GM12878 (cell line): ENCODE measurements around the gene LSM5. TPM values are rescaled to one million over a fixed set of nuclear protein-coding genes. Genes with fewer than 3 reads are reported as not detected.

ENCODE experiments used
- ATF7 ChIP-seq: fragments of 450-650 bp; IDR thresholded peaks from 2 replicates; pipeline ENCODE4 v1.6.1; 2016; ENCODE audit warnings: low read depth, mild to moderate bottlenecking
- BMI1 ChIP-seq: fragments of 450-650 bp; IDR thresholded peaks from 2 replicates; pipeline ENCODE4 v1.6.1; 2016; ENCODE audit warnings: mild to moderate bottlenecking, moderate library complexity, borderline replicate concordance
- CBX5 ChIP-seq: sonication (generic); IDR thresholded peaks from 2 replicates; pipeline ENCODE4 v1.6.1; 2016; ENCODE audit warnings: low read depth, moderate library complexity, mild to moderate bottlenecking, inconsistent platforms
- CEBPB ChIP-seq, 2 experiments: fragments of 150-350 bp in 1 of 2; IDR thresholded peaks; 2 replicates each; pipeline ENCODE4 v1.6.1; 2012 to 2014; ENCODE audit warnings: low read depth in 2 of 2, low read length in 2 of 2, borderline replicate concordance in 1 of 2, inconsistent platforms in 1 of 2
- CTCF ChIP-seq, 3 experiments: IDR thresholded peaks in 2 of 3; conservative IDR thresholded peaks in 1 of 3; 2 replicates each; pipeline ENCODE4 v1.5.1; 2011; ENCODE audit warnings: low read depth in 3 of 3, low read length in 3 of 3, mild to moderate bottlenecking in 3 of 3, control low read depth in 2 of 3, moderate library complexity in 2 of 3, inconsistent platforms in 1 of 3, mixed read lengths in 1 of 3; ENCODE audit not compliant: control insufficient read depth in 2 of 3, insufficient read depth in 1 of 3; ENCODE audit errors: extremely low read depth in 1 of 3
- DPF2 ChIP-seq: fragments of 450-650 bp; IDR thresholded peaks from 2 replicates; pipeline ENCODE4 v1.6.1; 2017; ENCODE audit warnings: mild to moderate bottlenecking
- E4F1 ChIP-seq: fragments of 450-650 bp; IDR thresholded peaks from 2 replicates; pipeline ENCODE4 v1.6.1; 2018; ENCODE audit warnings: borderline replicate concordance, mild to moderate bottlenecking; ENCODE audit not compliant: partially characterized antibody
- EZH2 ChIP-seq: IDR thresholded peaks from 2 replicates; pipeline ENCODE4 v1.6.1; 2012; ENCODE audit warnings: low read depth, mild to moderate bottlenecking, control low read depth, inconsistent platforms, low read length, borderline replicate concordance; ENCODE audit not compliant: control insufficient read depth
- IRF4 ChIP-seq: IDR thresholded peaks from 2 replicates; pipeline ENCODE4 v1.6.1; 2011; ENCODE audit warnings: low read depth, low read length
- RAD21 ChIP-seq: IDR thresholded peaks from 2 replicates; pipeline ENCODE4 v1.6.1; 2011; ENCODE audit warnings: mild to moderate bottlenecking, low read depth, low read length, moderate library complexity; ENCODE audit not compliant: insufficient read depth
- RBBP5 ChIP-seq: fragments of 200-600 bp; sonication (generic); conservative IDR thresholded peaks from 2 replicates; pipeline ENCODE4 v1.6.1; 2016
- RFX5 ChIP-seq: IDR thresholded peaks from 2 replicates; pipeline ENCODE4 v1.6.1; 2011; ENCODE audit warnings: low read depth, low read length, improper control_type of control experiment
- SMC3 ChIP-seq: IDR thresholded peaks from 2 replicates; pipeline ENCODE4 v1.6.1; 2011; ENCODE audit warnings: low read length, improper control_type of control experiment, borderline replicate concordance
- STAT3 ChIP-seq: IDR thresholded peaks from 2 replicates; pipeline ENCODE4 v1.6.1; 2011; ENCODE audit warnings: low read depth, low read length, improper control_type of control experiment
- TCF12 ChIP-seq: IDR thresholded peaks from 2 replicates; pipeline ENCODE4 v1.6.1; 2011; ENCODE audit warnings: low read depth, mild to moderate bottlenecking, low read length
- ZBTB11 ChIP-seq: fragments of 450-650 bp; formaldehyde crosslinking; IDR thresholded peaks from 2 replicates; pipeline ENCODE4 v1.5.0; 2022; ENCODE audit warnings: mild to moderate bottlenecking, missing genetic modification characterization
- ZNF217 ChIP-seq: fragments of 450-650 bp; IDR thresholded peaks from 2 replicates; pipeline ENCODE4 v1.6.1; 2017; ENCODE audit warnings: antibody characterized with exemption, mild to moderate bottlenecking
- polyA plus RNA-seq, 11 experiments: library from polyadenylated mRNA; depleted of rRNA in 4 of 11; unstranded in 6 of 11; stranded (reverse) in 5 of 11; fragments of >200 nt; fragmentation: Nextera tagmentation in 4 of 11; fragmentation: Illumina TruSeq in 1 of 11; extraction: Ambion mirVana in 4 of 11; extraction: Trizol in 1 of 11; gene quantifications; 1 replicate in 1 of 11; 2 replicates in 10 of 11; pipeline versions ENCODE4 v1.2.1 to v1.2.3, GENCODE V29; 2011 to 2016; ENCODE audit warnings: inconsistent platforms in 2 of 11, missing spikeins in 2 of 11, low read depth in 1 of 11
- total RNA-seq, 4 experiments: library from RNA; depleted of rRNA in 3 of 4; stranded (reverse); fragments of >200 nt in 3 of 4; fragmentation: Illumina TruSeq in 1 of 4; extraction: Trizol in 1 of 4; gene quantifications; 2 replicates each; pipeline versions ENCODE4 v1.2.1 to v1.2.3, GENCODE V29; 2013 to 2021
- TF ChIP-seq, protein P1 (sequence below): fragments of 450-650 bp; IDR thresholded peaks from 2 replicates; pipeline ENCODE4 v1.6.1; 2016; ENCODE audit warnings: mild to moderate bottlenecking, moderate library complexity, borderline replicate concordance

LSM5 gene
- total and polyA plus RNA-seq, 10 of the 15 experiments (the other 5 are each of a cell fraction or from before 2014, with no cell fraction given) = 29.4 to 538 (median 145) TPM

- no peak for TF ChIP-seq CEBPB (IDR thresholded peaks at IDR 0.05; ENCODE audit: borderline replicate concordance in 1 of 2, low read depth in 2 of 2, low read length in 2 of 2)
- no peak for TF ChIP-seq CBX5
- no peak for TF ChIP-seq RAD21
- no peak for TF ChIP-seq CTCF (IDR thresholded peaks at IDR 0.05 in 2 of 3, conservative IDR thresholded peaks at IDR 0.05 in 1 of 3; ENCODE audit: control insufficient read depth in 2 of 3, extremely low read depth in 1 of 3, insufficient read depth in 1 of 3, low read depth in 3 of 3, low read length in 3 of 3)
- peak; percentile 38 for TF ChIP-seq E4F1
- no peak; the same call in 1 of the 2 replicates for TF ChIP-seq ZNF217
- no peak for TF ChIP-seq IRF4
- no peak for TF ChIP-seq RBBP5
- TF ChIP-seq, protein P1, sequence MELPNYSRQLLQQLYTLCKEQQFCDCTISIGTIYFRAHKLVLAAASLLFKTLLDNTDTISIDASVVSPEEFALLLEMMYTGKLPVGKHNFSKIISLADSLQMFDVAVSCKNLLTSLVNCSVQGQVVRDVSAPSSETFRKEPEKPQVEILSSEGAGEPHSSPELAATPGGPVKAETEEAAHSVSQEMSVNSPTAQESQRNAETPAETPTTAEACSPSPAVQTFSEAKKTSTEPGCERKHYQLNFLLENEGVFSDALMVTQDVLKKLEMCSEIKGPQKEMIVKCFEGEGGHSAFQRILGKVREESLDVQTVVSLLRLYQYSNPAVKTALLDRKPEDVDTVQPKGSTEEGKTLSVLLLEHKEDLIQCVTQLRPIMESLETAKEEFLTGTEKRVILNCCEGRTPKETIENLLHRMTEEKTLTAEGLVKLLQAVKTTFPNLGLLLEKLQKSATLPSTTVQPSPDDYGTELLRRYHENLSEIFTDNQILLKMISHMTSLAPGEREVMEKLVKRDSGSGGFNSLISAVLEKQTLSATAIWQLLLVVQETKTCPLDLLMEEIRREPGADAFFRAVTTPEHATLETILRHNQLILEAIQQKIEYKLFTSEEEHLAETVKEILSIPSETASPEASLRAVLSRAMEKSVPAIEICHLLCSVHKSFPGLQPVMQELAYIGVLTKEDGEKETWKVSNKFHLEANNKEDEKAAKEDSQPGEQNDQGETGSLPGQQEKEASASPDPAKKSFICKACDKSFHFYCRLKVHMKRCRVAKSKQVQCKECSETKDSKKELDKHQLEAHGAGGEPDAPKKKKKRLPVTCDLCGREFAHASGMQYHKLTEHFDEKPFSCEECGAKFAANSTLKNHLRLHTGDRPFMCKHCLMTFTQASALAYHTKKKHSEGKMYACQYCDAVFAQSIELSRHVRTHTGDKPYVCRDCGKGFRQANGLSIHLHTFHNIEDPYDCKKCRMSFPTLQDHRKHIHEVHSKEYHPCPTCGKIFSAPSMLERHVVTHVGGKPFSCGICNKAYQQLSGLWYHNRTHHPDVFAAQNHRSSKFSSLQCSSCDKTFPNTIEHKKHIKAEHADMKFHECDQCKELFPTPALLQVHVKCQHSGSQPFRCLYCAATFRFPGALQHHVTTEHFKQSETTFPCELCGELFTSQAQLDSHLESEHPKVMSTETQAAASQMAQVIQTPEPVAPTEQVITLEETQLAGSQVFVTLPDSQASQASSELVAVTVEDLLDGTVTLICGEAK = peak; percentile 49; the same call in 1 of the 2 replicates
- TF ChIP-seq DPF2 = peak; percentile 89
- no peak for TF ChIP-seq TCF12
- TF ChIP-seq EZH2 = no peak
- TF ChIP-seq ATF7 = no peak
- no peak for TF ChIP-seq SMC3
- TF ChIP-seq RFX5 = no peak
- no peak for TF ChIP-seq BMI1
- no peak for TF ChIP-seq STAT3
- TF ChIP-seq ZBTB11 (CRISPR knock-in tag) = no peak
These were observed 5.3 kb upstream of the LSM5 start, which contains the start of gene AVL9 (continued) for GRCh38 chr7:32495298-32496051.
